IMR-90 (cell line): ENCODE measurements around the gene BRD3. TPM values are rescaled to one million over a fixed set of nuclear protein-coding genes. Genes with fewer than 3 reads are reported as not detected.

ENCODE experiments used
- ATAC-seq: fragments of 200-7000 bp; cut with Tn5 transposase; 2 replicates; pipeline ENCODE4 v1.9.1; 2020; ENCODE audit warnings: low read depth, mild to moderate bottlenecking, moderate library complexity
- BruUV-seq: library from RNA; stranded (reverse); fragments of 400-500 nt; replicated peaks from 2 replicates; lab custom pipeline; 2021; lab: Mats Ljungman, UMichigan
- CTCF ChIA-PET: fragments of 300-600 bp; formaldehyde crosslinking; extraction: SDS; loops from one replicate; lab custom pipeline; 2021; ENCODE audit warnings: antibody characterized with exemption; lab: Yijun Ruan, JAX
- POLR2A ChIA-PET: fragments of 300-600 bp; sonication (Branson Sonifier 250); formaldehyde crosslinking; loops from one replicate; lab custom pipeline; 2022; ENCODE audit warnings: antibody characterized with exemption; ENCODE audit not compliant: unreplicated experiment; lab: Charles Lee
- DNase-seq: peaks from one replicate; pipeline ENCODE4 v3.0.0; 2013
- H2AFZ ChIP-seq: replicated peaks from 2 replicates; pipeline ENCODE3; 2013; ENCODE audit warnings: low read length, mild to moderate bottlenecking; ENCODE audit not compliant: poor library complexity
- H2AK5ac ChIP-seq: 2 replicates; pipeline ENCODE4 v1.6.1; 2013; ENCODE audit warnings: low read depth, low read length, inconsistent platforms
- H2AK9ac ChIP-seq: replicated peaks from 2 replicates; pipeline ENCODE3; 2013; ENCODE audit warnings: mild to moderate bottlenecking, low read depth, low read length, moderate library complexity; ENCODE audit not compliant: poor library complexity
- H2BK120ac ChIP-seq: 2 replicates; pipeline ENCODE4 v1.6.1; 2013; ENCODE audit warnings: low read depth, low read length, inconsistent platforms
- H2BK15ac ChIP-seq: 3 replicates; pipeline ENCODE4 v1.6.1; 2013; ENCODE audit warnings: low read depth, low read length, inconsistent platforms
- H2BK20ac ChIP-seq: 2 replicates; pipeline ENCODE4 v1.6.1; 2013; ENCODE audit warnings: low read depth, mild to moderate bottlenecking, inconsistent platforms, low read length, moderate library complexity
- H2BK5ac ChIP-seq: 2 replicates; pipeline ENCODE4 v1.6.1; 2013; ENCODE audit warnings: mild to moderate bottlenecking, low read depth, low read length, inconsistent platforms; ENCODE audit not compliant: poor library complexity, severe bottlenecking
- H3K14ac ChIP-seq: replicated peaks from 2 replicates; pipeline ENCODE4 v1.6.1; 2013; ENCODE audit warnings: low read depth, low read length, inconsistent platforms
- H3K18ac ChIP-seq: 2 replicates; pipeline ENCODE4 v1.6.1; 2013; ENCODE audit warnings: low read depth, low read length, control low read depth
- H3K23ac ChIP-seq: 2 replicates; pipeline ENCODE4 v1.6.1; 2013; ENCODE audit warnings: low read depth, low read length, inconsistent platforms
- H3K27ac ChIP-seq: 2 replicates; pipeline ENCODE4 v1.5.1; 2013; ENCODE audit warnings: mild to moderate bottlenecking, control low read depth, low read length; ENCODE audit not compliant: insufficient read depth
- H3K27me3 ChIP-seq: 2 replicates; pipeline ENCODE4 v1.6.1; 2013; ENCODE audit warnings: low read length; ENCODE audit not compliant: control insufficient read depth, insufficient read depth
- H3K36me3 ChIP-seq: 2 replicates; pipeline ENCODE4 v1.6.1; 2013; ENCODE audit warnings: low read length, mixed read lengths; ENCODE audit not compliant: control insufficient read depth, insufficient read depth
- H3K4ac ChIP-seq: 2 replicates; pipeline ENCODE4 v1.6.1; 2013; ENCODE audit warnings: low read depth, low read length, inconsistent platforms
- H3K4me1 ChIP-seq: 2 replicates; pipeline ENCODE4 v1.6.1; 2013; ENCODE audit warnings: low read length, mixed read lengths; ENCODE audit not compliant: control insufficient read depth, insufficient read depth
- H3K4me2 ChIP-seq: 2 replicates; pipeline ENCODE4 v1.6.1; 2013; ENCODE audit warnings: low read depth, mild to moderate bottlenecking, control low read depth, low read length, moderate library complexity
- H3K4me3 ChIP-seq: 2 replicates; pipeline ENCODE4 v1.5.1; 2013; ENCODE audit warnings: low read depth, mild to moderate bottlenecking, control low read depth, low read length, moderate library complexity; ENCODE audit not compliant: insufficient read depth
- H3K56ac ChIP-seq: 2 replicates; pipeline ENCODE4 v1.6.1; 2013; ENCODE audit warnings: low read length, inconsistent platforms; ENCODE audit not compliant: insufficient read depth; ENCODE audit errors: extremely low read depth
- H3K79me1 ChIP-seq, 2 experiments: 2 replicates each; pipeline ENCODE4 v1.6.1; 2013; ENCODE audit warnings: low read length in 2 of 2, inconsistent platforms in 1 of 2, low read depth in 1 of 2
- H3K9ac ChIP-seq: 2 replicates; pipeline ENCODE4 v1.6.1; 2013; ENCODE audit warnings: low read depth, low read length, control low read depth
- H3K9me1 ChIP-seq: 2 replicates; pipeline ENCODE4 v1.6.1; 2013; ENCODE audit warnings: low read length, inconsistent platforms; ENCODE audit not compliant: insufficient read depth
- H3K9me3 ChIP-seq: 2 replicates; pipeline ENCODE4 v1.6.1; 2013; ENCODE audit warnings: low read length; ENCODE audit not compliant: control insufficient read depth, insufficient read depth
- H4K20me1 ChIP-seq: 2 replicates; pipeline ENCODE4 v1.6.1; 2013; ENCODE audit warnings: low read length, inconsistent platforms; ENCODE audit not compliant: insufficient read depth
- H4K5ac ChIP-seq: 2 replicates; pipeline ENCODE4 v1.6.1; 2013; ENCODE audit warnings: mild to moderate bottlenecking, low read depth, low read length, control low read depth
- H4K8ac ChIP-seq, 2 experiments: 2 replicates each; pipeline ENCODE4 v1.6.1; 2013; ENCODE audit warnings: low read depth in 2 of 2, low read length in 2 of 2, control low read depth in 1 of 2, inconsistent platforms in 1 of 2
- H4K91ac ChIP-seq: 2 replicates; pipeline ENCODE4 v1.6.1; 2013; ENCODE audit warnings: low read depth, low read length, inconsistent platforms; ENCODE audit not compliant: insufficient read depth
- CEBPB ChIP-seq: IDR thresholded peaks from 2 replicates; pipeline ENCODE4 v1.6.1; 2012; ENCODE audit warnings: low read depth, low read length, improper control_type of control experiment
- CHD1 ChIP-seq: IDR thresholded peaks from 2 replicates; pipeline ENCODE4 v1.6.1; 2012; ENCODE audit warnings: low read depth, low read length, improper control_type of control experiment
- FOS ChIP-seq: fragments of 150-350 bp; IDR thresholded peaks from 2 replicates; pipeline ENCODE4 v1.6.1; 2016; ENCODE audit warnings: low read depth, low read length
- MAFK ChIP-seq: IDR thresholded peaks from 2 replicates; pipeline ENCODE4 v1.6.1; 2012; ENCODE audit warnings: low read depth, low read length, improper control_type of control experiment
- MAZ ChIP-seq: IDR thresholded peaks from 2 replicates; pipeline ENCODE4 v1.6.1; 2012; ENCODE audit warnings: low read depth, mild to moderate bottlenecking, low read length, improper control_type of control experiment, moderate library complexity, borderline replicate concordance
- NFE2L2 ChIP-seq: fragments of 150-350 bp; IDR thresholded peaks from 2 replicates; pipeline ENCODE4 v1.6.1; 2016; ENCODE audit warnings: low read depth, mild to moderate bottlenecking, low read length
- RFX5 ChIP-seq: IDR thresholded peaks from 2 replicates; pipeline ENCODE4 v1.8.0; 2012; ENCODE audit warnings: low read depth, mild to moderate bottlenecking, low read length, moderate library complexity
- USF2 ChIP-seq: fragments of 150-350 bp; IDR thresholded peaks from 2 replicates; pipeline ENCODE4 v1.6.1; 2017; ENCODE audit warnings: mild to moderate bottlenecking, antibody characterized with exemption, low read length, low read depth
- WGBS, 2 experiments: methylation state at CpG; one replicate each; pipeline versions ENCODE4 v1.1.5 to v1.1.7; 2013; ENCODE audit warnings: missing lambda C conversion rate in 2 of 2; ENCODE audit not compliant: insufficient read length in 1 of 2; ENCODE audit errors: extremely low coverage in 2 of 2; 5-methylcytosine and 5-hydroxymethylcytosine counted together
- dilution Hi-C: fragments of 300-500 bp; cut with HindIII; formaldehyde crosslinking; loops from one replicate; pipeline ENCODE4 v1.14.3; 2018; ENCODE audit warnings: low sequenced_read_pairs; ENCODE audit not compliant: unreplicated experiment
- in situ Hi-C: fragments of 300-500 bp; cut with MboI; formaldehyde crosslinking; loops from 3 replicates; pipeline ENCODE4 v1.14.3; 2019; ENCODE audit warnings: low sequenced_read_pairs, inconsistent platforms, mixed read lengths
- intact Hi-C: fragments of 100-400 bp; cut with micrococcal nuclease; formaldehyde crosslinking; loops from 2 replicates; pipeline ENCODE4 v1.10.0; 2022
- polyA plus RNA-seq, 3 experiments: library from polyadenylated mRNA; depleted of rRNA; stranded (reverse); fragments of >200 nt; gene quantifications; 2 replicates each; pipeline ENCODE4 v1.2.3, GENCODE V29; 2012; ENCODE audit warnings: low replicate concordance in 1 of 3
- total RNA-seq: library from RNA; depleted of rRNA; stranded (reverse); fragments of >200 nt; gene quantifications from 2 replicates; pipeline ENCODE4 v1.2.3, GENCODE V29; 2012

The BRD3 gene
- total and polyA plus RNA-seq, 2 of the 4 experiments (the other 2 are of a cell fraction): 2.2 to 7.1 TPM

GRCh38 chr9:134034215-134035040, 33.4 kb downstream of the BRD3 start:
- H4K8ac ChIP-seq: no peak overlapping the region
- in situ Hi-C loops (no loop called here), dilution Hi-C loops (no loop called here), intact Hi-C loops (no loop called here)
- 95% methylated on average over 9 of the region's 19 CpGs; no CpG with 5 or more reads in 1 of the 2 experiments for WGBS, 2 experiments
- no peak overlapping the region for H3K27ac ChIP-seq
- DNase-seq (no peak), ATAC-seq (no peak)
- ChIA-PET POLR2A (no interaction called here), CTCF (no interaction called here)
- no peak overlapping the region for H2BK120ac ChIP-seq
- no peak overlapping the region for H2BK20ac ChIP-seq
- H3K18ac ChIP-seq: no peak overlapping the region
- H3K27me3 ChIP-seq: no peaks in the 10 kb centered on the region
- no peak overlapping the region for H2AK5ac ChIP-seq
- no peak overlapping the region for H3K9ac ChIP-seq
- no peaks in the 10 kb centered on the region; the same call in 1 of the 2 replicates for H4K20me1 ChIP-seq
- H4K91ac ChIP-seq: no peak overlapping the region
- H3K4me2 ChIP-seq: no peak overlapping the region
- H2BK15ac ChIP-seq: no peak overlapping the region
- no peak overlapping the region for H2AK9ac ChIP-seq
- no peaks in the 10 kb centered on the region for H3K9me1 ChIP-seq
- no peak overlapping the region for H3K4me3 ChIP-seq
- H2BK5ac ChIP-seq: no peak overlapping the region
- peaks cover 55% of the 10 kb centered on the region for H3K36me3 ChIP-seq
- H3K56ac ChIP-seq: no peak overlapping the region
- no peak overlapping the region for H4K5ac ChIP-seq
- no peak overlapping the region for H3K4ac ChIP-seq
- BruUV-seq: no TSS peak
- no peak overlapping the region for H3K14ac ChIP-seq
- no peak overlapping the region for H2AFZ ChIP-seq
- H3K4me1 ChIP-seq: no peaks in the 10 kb centered on the region
- H3K23ac ChIP-seq: no peak overlapping the region
- peaks cover 0 to 3% of the 10 kb centered on the region in 2 experiments; a peak in 1 of 4 replicates for H3K79me1 ChIP-seq
- H3K9me3 ChIP-seq: no peaks in the 10 kb centered on the region
- TF ChIP-seq NFE2L2 (no peak), USF2 (no peak), CEBPB (no peak), CHD1 (no peak), MAFK (no peak), MAZ (no peak), FOS (no peak), RFX5 (no peak)
